K562 (cell line): ENCODE data around the gene NTF4. TPM values are rescaled to one million over a fixed set of nuclear protein-coding genes. Genes with fewer than 3 reads are reported as not detected.

Source experiments
- BRCA1 ChIP-seq, 2 experiments: fragments of 450-650 bp in 1 of 2; sonication (generic) in 1 of 2; formaldehyde crosslinking in 1 of 2; IDR thresholded peaks; 2 replicates each; pipeline versions ENCODE4 v1.5.0 to v1.6.1; 2017 to 2020; ENCODE audit warnings: mild to moderate bottlenecking in 1 of 2, missing genetic modification reagents in 1 of 2
- FOXA3 ChIP-seq, 2 experiments: fragments of 450-650 bp in 1 of 2; sonication (generic) in 1 of 2; formaldehyde crosslinking; IDR thresholded peaks in 1 of 2; conservative IDR thresholded peaks in 1 of 2; 2 replicates each; pipeline versions ENCODE4 v1.4.0 to v1.8.0; 2020 to 2022; ENCODE audit warnings: mild to moderate bottlenecking in 2 of 2, missing genetic modification reagents in 1 of 2
- HDAC6 ChIP-seq: IDR thresholded peaks from 2 replicates; pipeline ENCODE4 v1.6.1; 2012; ENCODE audit warnings: low read depth, mild to moderate bottlenecking, control low read depth, inconsistent platforms, low read length, moderate library complexity
- JUND ChIP-seq, 2 experiments: IDR thresholded peaks; 2 replicates in 1 of 2; 3 replicates in 1 of 2; pipeline ENCODE4 v1.6.1; 2011; ENCODE audit warnings: borderline replicate concordance in 2 of 2, low read depth in 2 of 2, low read length in 2 of 2, improper control_type of control experiment in 1 of 2, missing biosample characterization in 1 of 2, missing genetic modification characterization in 1 of 2, missing genetic modification reagents in 1 of 2
- SIRT6 ChIP-seq: IDR thresholded peaks from one replicate; pipeline ENCODE4 v1.6.1; 2012; ENCODE audit warnings: low read depth, mild to moderate bottlenecking, control low read depth, inconsistent platforms, low read length, moderate library complexity
- polyA plus RNA-seq, 8 experiments: library from polyadenylated mRNA; depleted of rRNA in 4 of 8; stranded (reverse) in 5 of 8; unstranded in 3 of 8; fragments of >200 nt; fragmentation: Nextera tagmentation in 2 of 8; fragmentation: Illumina TruSeq in 1 of 8; extraction: Ambion mirVana in 2 of 8; extraction: Trizol in 1 of 8; gene quantifications; 2 replicates each; pipeline versions ENCODE4 v1.2.1 to v1.2.3, GENCODE V29; 2011 to 2014; ENCODE audit warnings: inconsistent platforms in 1 of 8, missing spikeins in 1 of 8
- total RNA-seq, 7 experiments: library from RNA; depleted of rRNA in 6 of 7; stranded (reverse); fragments of >200 nt in 6 of 7; fragmentation: Illumina TruSeq in 2 of 7; extraction: Trizol in 2 of 7; gene quantifications; 2 replicates each; pipeline versions ENCODE4 v1.2.1 to v1.2.3, GENCODE V29; 2011 to 2021; ENCODE audit warnings: low replicate concordance in 1 of 7
- TF ChIP-seq, protein P1 (sequence below), 2 experiments: fragments of 450-650 bp; conservative IDR thresholded peaks; 2 replicates each; pipeline ENCODE4 v1.6.1; 2017; ENCODE audit warnings: mild to moderate bottlenecking in 2 of 2, moderate library complexity in 2 of 2
- TF ChIP-seq, protein P2 (sequence below): fragments of 250-450 bp; sonication (Bioruptor Pico); IDR thresholded peaks from 2 replicates; pipeline ENCODE4 v1.9.0; 2021; ENCODE audit warnings: mild to moderate bottlenecking
- TF ChIP-seq, protein P3 (sequence below), 2 experiments: fragments of 450-650 bp in 1 of 2; sonication (generic) in 1 of 2; formaldehyde crosslinking; conservative IDR thresholded peaks; 2 replicates each; pipeline versions ENCODE4 v1.4.0 to v1.8.1; 2020 to 2022; ENCODE audit warnings: mild to moderate bottlenecking in 1 of 2, missing genetic modification reagents in 1 of 2
- TF ChIP-seq, protein P4 (sequence below): IDR thresholded peaks from 3 replicates; pipeline ENCODE4 v1.6.1; 2011; ENCODE audit warnings: borderline replicate concordance, mild to moderate bottlenecking; ENCODE audit not compliant: insufficient read length, insufficient read depth
- TF ChIP-seq, protein P5 (sequence below): fragments of 250-450 bp; sonication (Bioruptor Pico); IDR thresholded peaks from 2 replicates; pipeline ENCODE4 v1.4.0; 2020; ENCODE audit warnings: mild to moderate bottlenecking
- TF ChIP-seq, protein P6 (sequence below): sonication (generic); formaldehyde crosslinking; IDR thresholded peaks from 2 replicates; pipeline ENCODE4 v1.8.1; 2023; ENCODE audit warnings: mild to moderate bottlenecking, missing genetic modification reagents
- TF ChIP-seq, protein P7 (sequence below): fragments of 250-450 bp; sonication (Bioruptor Pico); IDR thresholded peaks from 2 replicates; pipeline ENCODE4 v1.5.1; 2021; ENCODE audit warnings: mild to moderate bottlenecking

Gene NTF4
- total and polyA plus RNA-seq, 9 of the 15 experiments (the other 6 are each of a cell fraction or from before 2014, with no cell fraction given), result not detected

DNA sequence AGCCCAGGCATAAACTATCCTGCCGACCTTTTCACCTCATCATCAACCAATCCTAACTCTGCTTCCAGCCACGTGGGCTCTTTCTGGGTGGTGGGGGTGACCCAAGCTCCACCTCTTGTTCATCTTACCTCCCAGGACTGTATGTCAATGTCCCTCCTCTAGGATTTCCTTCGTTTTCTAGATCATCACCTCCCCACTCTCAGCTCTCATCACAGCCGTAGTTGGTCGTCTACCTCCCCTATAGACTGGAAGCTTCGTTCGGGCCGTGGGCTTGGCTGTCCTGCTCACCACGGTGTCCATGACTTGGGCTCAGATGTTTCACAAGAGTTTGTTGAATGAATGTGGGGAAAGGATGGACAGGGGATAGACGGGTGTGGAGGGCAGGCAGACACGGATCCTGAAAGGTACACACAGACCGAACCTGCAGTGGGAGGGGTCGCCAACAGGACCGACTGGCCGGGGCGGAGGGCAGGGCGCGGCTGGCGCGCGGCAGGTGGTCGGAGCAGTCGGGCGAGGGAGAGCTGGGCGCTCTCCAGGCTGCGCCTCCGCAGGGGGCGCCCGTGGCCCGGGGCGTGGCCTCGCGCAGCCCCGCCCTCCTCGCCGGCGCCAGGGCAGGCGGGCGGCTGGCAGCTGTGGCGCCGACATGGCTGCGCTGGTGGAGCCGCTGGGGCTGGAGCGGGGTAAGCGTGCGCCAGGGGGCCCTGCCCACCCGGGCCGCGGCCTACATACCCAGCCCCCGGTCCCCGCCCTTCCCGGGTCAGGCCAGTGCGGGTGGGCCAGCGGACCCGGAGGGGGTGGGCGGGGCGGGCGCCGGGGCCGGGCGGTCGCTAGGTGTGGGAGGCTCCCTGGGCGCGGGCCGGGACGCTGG lies 49.4 kb upstream of the NTF4 start, which contains the start of gene LIN7B (continued):
- TF ChIP-seq, protein P1, sequence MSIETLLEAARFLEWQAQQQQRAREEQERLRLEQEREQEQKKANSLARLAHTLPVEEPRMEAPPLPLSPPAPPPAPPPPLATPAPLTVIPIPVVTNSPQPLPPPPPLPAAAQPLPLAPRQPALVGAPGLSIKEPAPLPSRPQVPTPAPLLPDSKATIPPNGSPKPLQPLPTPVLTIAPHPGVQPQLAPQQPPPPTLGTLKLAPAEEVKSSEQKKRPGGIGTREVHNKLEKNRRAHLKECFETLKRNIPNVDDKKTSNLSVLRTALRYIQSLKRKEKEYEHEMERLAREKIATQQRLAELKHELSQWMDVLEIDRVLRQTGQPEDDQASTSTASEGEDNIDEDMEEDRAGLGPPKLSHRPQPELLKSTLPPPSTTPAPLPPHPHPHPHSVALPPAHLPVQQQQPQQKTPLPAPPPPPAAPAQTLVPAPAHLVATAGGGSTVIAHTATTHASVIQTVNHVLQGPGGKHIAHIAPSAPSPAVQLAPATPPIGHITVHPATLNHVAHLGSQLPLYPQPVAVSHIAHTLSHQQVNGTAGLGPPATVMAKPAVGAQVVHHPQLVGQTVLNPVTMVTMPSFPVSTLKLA (conservative IDR thresholded peaks at IDR 0.05), result peak; percentile 62 to 70; a peak in 3 of 4 replicates
- TF ChIP-seq, protein P2, sequence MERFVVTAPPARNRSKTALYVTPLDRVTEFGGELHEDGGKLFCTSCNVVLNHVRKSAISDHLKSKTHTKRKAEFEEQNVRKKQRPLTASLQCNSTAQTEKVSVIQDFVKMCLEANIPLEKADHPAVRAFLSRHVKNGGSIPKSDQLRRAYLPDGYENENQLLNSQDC (CRISPR knock-in tag), result no peak
- TF ChIP-seq HDAC6, result no peak
- TF ChIP-seq FOXA3 (CRISPR knock-in tag; conservative IDR thresholded peaks at IDR 0.05 in 1 of 2, IDR thresholded peaks at IDR 0.05 in 1 of 2), result peak in 1 of 2 experiments; percentile 72; a peak in 1 of 4 replicates
- TF ChIP-seq, protein P3, sequence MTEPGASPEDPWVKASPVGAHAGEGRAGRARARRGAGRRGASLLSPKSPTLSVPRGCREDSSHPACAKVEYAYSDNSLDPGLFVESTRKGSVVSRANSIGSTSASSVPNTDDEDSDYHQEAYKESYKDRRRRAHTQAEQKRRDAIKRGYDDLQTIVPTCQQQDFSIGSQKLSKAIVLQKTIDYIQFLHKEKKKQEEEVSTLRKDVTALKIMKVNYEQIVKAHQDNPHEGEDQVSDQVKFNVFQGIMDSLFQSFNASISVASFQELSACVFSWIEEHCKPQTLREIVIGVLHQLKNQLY (CRISPR knock-in tag; conservative IDR thresholded peaks at IDR 0.05), result no peak
- TF ChIP-seq, protein P4, sequence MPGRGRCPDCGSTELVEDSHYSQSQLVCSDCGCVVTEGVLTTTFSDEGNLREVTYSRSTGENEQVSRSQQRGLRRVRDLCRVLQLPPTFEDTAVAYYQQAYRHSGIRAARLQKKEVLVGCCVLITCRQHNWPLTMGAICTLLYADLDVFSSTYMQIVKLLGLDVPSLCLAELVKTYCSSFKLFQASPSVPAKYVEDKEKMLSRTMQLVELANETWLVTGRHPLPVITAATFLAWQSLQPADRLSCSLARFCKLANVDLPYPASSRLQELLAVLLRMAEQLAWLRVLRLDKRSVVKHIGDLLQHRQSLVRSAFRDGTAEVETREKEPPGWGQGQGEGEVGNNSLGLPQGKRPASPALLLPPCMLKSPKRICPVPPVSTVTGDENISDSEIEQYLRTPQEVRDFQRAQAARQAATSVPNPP, result no peak
- TF ChIP-seq, protein P5, sequence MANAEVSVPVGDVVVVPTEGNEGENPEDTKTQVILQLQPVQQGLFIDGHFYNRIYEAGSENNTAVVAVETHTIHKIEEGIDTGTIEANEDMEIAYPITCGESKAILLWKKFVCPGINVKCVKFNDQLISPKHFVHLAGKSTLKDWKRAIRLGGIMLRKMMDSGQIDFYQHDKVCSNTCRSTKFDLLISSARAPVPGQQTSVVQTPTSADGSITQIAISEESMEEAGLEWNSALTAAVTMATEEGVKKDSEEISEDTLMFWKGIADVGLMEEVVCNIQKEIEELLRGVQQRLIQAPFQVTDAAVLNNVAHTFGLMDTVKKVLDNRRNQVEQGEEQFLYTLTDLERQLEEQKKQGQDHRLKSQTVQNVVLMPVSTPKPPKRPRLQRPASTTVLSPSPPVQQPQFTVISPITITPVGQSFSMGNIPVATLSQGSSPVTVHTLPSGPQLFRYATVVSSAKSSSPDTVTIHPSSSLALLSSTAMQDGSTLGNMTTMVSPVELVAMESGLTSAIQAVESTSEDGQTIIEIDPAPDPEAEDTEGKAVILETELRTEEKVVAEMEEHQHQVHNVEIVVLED (CRISPR knock-in tag), result 0 out of 2 replicates have a peak, but pooled peaks have one; percentile 25
- no peak for TF ChIP-seq SIRT6
- TF ChIP-seq, protein P6, sequence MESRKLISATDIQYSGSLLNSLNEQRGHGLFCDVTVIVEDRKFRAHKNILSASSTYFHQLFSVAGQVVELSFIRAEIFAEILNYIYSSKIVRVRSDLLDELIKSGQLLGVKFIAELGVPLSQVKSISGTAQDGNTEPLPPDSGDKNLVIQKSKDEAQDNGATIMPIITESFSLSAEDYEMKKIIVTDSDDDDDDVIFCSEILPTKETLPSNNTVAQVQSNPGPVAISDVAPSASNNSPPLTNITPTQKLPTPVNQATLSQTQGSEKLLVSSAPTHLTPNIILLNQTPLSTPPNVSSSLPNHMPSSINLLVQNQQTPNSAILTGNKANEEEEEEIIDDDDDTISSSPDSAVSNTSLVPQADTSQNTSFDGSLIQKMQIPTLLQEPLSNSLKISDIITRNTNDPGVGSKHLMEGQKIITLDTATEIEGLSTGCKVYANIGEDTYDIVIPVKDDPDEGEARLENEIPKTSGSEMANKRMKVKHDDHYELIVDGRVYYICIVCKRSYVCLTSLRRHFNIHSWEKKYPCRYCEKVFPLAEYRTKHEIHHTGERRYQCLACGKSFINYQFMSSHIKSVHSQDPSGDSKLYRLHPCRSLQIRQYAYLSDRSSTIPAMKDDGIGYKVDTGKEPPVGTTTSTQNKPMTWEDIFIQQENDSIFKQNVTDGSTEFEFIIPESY (CRISPR knock-in tag), result no peak
- no peak for TF ChIP-seq BRCA1 (IDR thresholded peaks at IDR 0.05)
- no peak for TF ChIP-seq BRCA1 (CRISPR knock-in tag; IDR thresholded peaks at IDR 0.05)
- TF ChIP-seq JUND (IDR thresholded peaks at IDR 0.05; ENCODE audit: borderline replicate concordance, low read depth, low read length), result peak; percentile 25; the same call in 1 of the 2 replicates
- no peak for TF ChIP-seq JUND (tag; IDR thresholded peaks at IDR 0.05; ENCODE audit: borderline replicate concordance, low read depth, low read length)
- TF ChIP-seq, protein P7, sequence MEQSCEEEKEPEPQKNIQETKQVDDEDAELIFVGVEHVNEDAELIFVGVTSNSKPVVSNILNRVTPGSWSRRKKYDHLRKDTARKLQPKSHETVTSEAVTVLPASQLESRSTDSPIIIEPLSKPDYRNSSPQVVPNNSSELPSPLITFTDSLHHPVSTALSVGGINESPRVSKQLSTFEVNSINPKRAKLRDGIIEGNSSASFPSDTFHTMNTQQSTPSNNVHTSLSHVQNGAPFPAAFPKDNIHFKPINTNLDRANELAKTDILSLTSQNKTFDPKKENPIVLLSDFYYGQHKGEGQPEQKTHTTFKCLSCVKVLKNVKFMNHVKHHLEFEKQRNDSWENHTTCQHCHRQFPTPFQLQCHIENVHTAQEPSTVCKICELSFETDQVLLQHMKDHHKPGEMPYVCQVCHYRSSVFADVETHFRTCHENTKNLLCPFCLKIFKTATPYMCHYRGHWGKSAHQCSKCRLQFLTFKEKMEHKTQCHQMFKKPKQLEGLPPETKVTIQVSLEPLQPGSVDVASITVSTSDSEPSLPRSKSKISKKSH, result no peak
